SK-N-SH treated with all-trans-retinoic acid at 6 μM for 48 hours (cell line): ENCODE data around the gene TOR2A.

Experiments
- ATAC-seq: fragments of 200-7000 bp; cut with Tn5 transposase; 3 replicates; pipeline ENCODE4 v1.9.1; 2020; ENCODE audit warnings: mild to moderate bottlenecking, moderate library complexity
- ARNTL ChIP-seq: fragments of 450-650 bp; formaldehyde crosslinking; IDR thresholded peaks from 2 replicates; pipeline ENCODE4 v1.5.0; 2020; ENCODE audit warnings: low read depth, mild to moderate bottlenecking, moderate library complexity, borderline replicate concordance
- BACH2 ChIP-seq: fragments of 250-450 bp; sonication (Bioruptor Pico); IDR thresholded peaks from 2 replicates; pipeline ENCODE4 v1.9.0; 2021; ENCODE audit warnings: mild to moderate bottlenecking, borderline replicate concordance
- CSDC2 ChIP-seq: fragments of 250-450 bp; sonication (Bioruptor Pico); IDR thresholded peaks from 2 replicates; pipeline ENCODE4 v1.5.0; 2020; ENCODE audit warnings: mild to moderate bottlenecking, moderate library complexity
- ESRRG ChIP-seq: fragments of 250-450 bp; sonication (Bioruptor Pico); IDR thresholded peaks from 2 replicates; pipeline ENCODE4 v1.6.1; 2021; ENCODE audit warnings: mild to moderate bottlenecking
- GLIS3 ChIP-seq: fragments of 250-450 bp; sonication (Bioruptor Pico); IDR thresholded peaks from 2 replicates; pipeline ENCODE4 v1.5.0; 2020; ENCODE audit warnings: mild to moderate bottlenecking, moderate library complexity
- ISL1 ChIP-seq: fragments of 250-450 bp; sonication (Bioruptor Pico); IDR thresholded peaks from 2 replicates; pipeline ENCODE4 v2.1.2; 2022; ENCODE audit warnings: mild to moderate bottlenecking, moderate library complexity
- OSR1 ChIP-seq: fragments of 250-450 bp; sonication (Bioruptor Pico); IDR thresholded peaks from 2 replicates; pipeline ENCODE4 v1.8.0; 2022; ENCODE audit warnings: moderate library complexity, mild to moderate bottlenecking, inconsistent platforms
- PPARA ChIP-seq: fragments of 250-450 bp; sonication (Bioruptor Pico); IDR thresholded peaks from 2 replicates; pipeline ENCODE4 v1.5.0; 2020; ENCODE audit warnings: mild to moderate bottlenecking, borderline replicate concordance
- RARB ChIP-seq: fragments of 250-450 bp; sonication (Bioruptor Pico); IDR thresholded peaks from 2 replicates; pipeline ENCODE4 v1.8.0; 2021; ENCODE audit warnings: mild to moderate bottlenecking, moderate library complexity
- SNAI2 ChIP-seq: fragments of 250-450 bp; sonication (Bioruptor Pico); IDR thresholded peaks from 2 replicates; pipeline ENCODE4 v1.5.0; 2020; ENCODE audit warnings: mild to moderate bottlenecking, moderate library complexity
- TCF4 ChIP-seq: fragments of 250-450 bp; sonication (Bioruptor Pico); IDR thresholded peaks from 2 replicates; pipeline ENCODE4 v1.8.0; 2021; ENCODE audit warnings: mild to moderate bottlenecking, moderate library complexity, borderline replicate concordance
- TOX ChIP-seq: fragments of 250-450 bp; sonication (Bioruptor Pico); IDR thresholded peaks from 2 replicates; pipeline ENCODE4 v1.8.0; 2021; ENCODE audit warnings: mild to moderate bottlenecking, moderate library complexity, borderline replicate concordance
- ZC3H10 ChIP-seq: fragments of 250-450 bp; sonication (Bioruptor Pico); IDR thresholded peaks from 2 replicates; pipeline ENCODE4 v1.5.1; 2021; ENCODE audit warnings: mild to moderate bottlenecking, moderate library complexity
- ZFP3 ChIP-seq: fragments of 250-450 bp; sonication (Bioruptor Pico); IDR thresholded peaks from 2 replicates; pipeline ENCODE4 v1.5.0; 2020; ENCODE audit warnings: mild to moderate bottlenecking, moderate library complexity
- ZFP30 ChIP-seq: fragments of 450-650 bp; formaldehyde crosslinking; IDR thresholded peaks from 2 replicates; pipeline ENCODE4 v1.5.0; 2022; ENCODE audit warnings: mild to moderate bottlenecking, moderate library complexity
- ZNF565 ChIP-seq: fragments of 450-650 bp; formaldehyde crosslinking; conservative IDR thresholded peaks from 2 replicates; pipeline ENCODE4 v1.5.0; 2020; ENCODE audit warnings: low read depth, mild to moderate bottlenecking, moderate library complexity
- ZNF8 ChIP-seq: fragments of 450-650 bp; formaldehyde crosslinking; IDR thresholded peaks from 2 replicates; pipeline ENCODE4 v1.5.0; 2020; ENCODE audit warnings: mild to moderate bottlenecking, moderate library complexity
- TF ChIP-seq, protein P1 (sequence below): fragments of 250-450 bp; sonication (Bioruptor Pico); IDR thresholded peaks from 2 replicates; pipeline ENCODE4 v1.8.0; 2020; ENCODE audit warnings: mild to moderate bottlenecking, moderate library complexity, borderline replicate concordance
- TF ChIP-seq, protein P2 (sequence below): fragments of 250-450 bp; sonication (Bioruptor Pico); IDR thresholded peaks from 2 replicates; pipeline ENCODE4 v1.8.0; 2021; ENCODE audit warnings: low read depth, mild to moderate bottlenecking, moderate library complexity, borderline replicate concordance
- TF ChIP-seq, protein P3 (sequence below): fragments of 250-450 bp; sonication (Bioruptor Pico); IDR thresholded peaks from 2 replicates; pipeline ENCODE4 v1.5.1; 2020; ENCODE audit warnings: low read depth, mild to moderate bottlenecking, moderate library complexity
- TF ChIP-seq, protein P4 (sequence below): fragments of 250-450 bp; sonication (Bioruptor Pico); IDR thresholded peaks from 2 replicates; pipeline ENCODE4 v1.5.1; 2021; ENCODE audit warnings: mild to moderate bottlenecking, moderate library complexity
- TF ChIP-seq, protein P5 (sequence below): fragments of 250-450 bp; sonication (Bioruptor Pico); IDR thresholded peaks from 2 replicates; pipeline ENCODE4 v1.5.0; 2020; ENCODE audit warnings: mild to moderate bottlenecking, moderate library complexity

TOR2A gene

DNA sequence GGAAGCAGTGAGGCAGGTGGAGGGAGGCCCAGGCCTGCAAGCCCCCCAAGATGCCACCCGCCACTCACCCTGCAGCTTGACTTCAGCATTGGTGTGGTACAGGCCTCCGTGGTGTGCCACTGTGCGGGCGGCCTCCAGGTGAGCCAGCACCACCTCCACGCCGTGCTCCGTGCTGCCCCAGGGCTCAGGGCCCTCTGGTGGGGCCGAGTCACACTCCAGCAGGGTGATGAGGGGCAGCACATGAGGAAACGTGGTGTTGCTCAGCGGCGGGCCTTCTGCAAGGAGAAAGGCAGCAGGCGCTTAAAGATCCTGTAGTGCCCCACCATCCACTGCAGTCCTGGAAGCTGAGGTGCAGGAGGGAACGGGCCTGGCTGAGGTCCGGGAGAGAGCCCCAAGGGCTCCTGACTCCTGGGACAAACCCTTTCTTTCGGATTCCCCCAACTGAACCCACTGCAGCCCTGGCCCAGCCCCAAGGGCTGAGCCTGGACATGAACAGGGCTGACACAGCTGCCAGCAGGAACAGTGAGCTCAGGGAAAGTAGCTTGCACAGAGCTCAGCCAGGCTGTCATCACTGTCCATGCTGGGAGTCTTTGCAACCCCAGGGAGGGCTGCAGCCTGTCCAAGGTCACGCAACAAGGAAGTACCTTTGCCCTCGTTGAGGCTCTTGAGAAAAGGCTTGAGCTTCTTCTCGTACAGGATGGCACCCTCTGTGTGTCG lies 4.7 kb upstream of the TOR2A start (continued):
- TF ChIP-seq, protein P1, sequence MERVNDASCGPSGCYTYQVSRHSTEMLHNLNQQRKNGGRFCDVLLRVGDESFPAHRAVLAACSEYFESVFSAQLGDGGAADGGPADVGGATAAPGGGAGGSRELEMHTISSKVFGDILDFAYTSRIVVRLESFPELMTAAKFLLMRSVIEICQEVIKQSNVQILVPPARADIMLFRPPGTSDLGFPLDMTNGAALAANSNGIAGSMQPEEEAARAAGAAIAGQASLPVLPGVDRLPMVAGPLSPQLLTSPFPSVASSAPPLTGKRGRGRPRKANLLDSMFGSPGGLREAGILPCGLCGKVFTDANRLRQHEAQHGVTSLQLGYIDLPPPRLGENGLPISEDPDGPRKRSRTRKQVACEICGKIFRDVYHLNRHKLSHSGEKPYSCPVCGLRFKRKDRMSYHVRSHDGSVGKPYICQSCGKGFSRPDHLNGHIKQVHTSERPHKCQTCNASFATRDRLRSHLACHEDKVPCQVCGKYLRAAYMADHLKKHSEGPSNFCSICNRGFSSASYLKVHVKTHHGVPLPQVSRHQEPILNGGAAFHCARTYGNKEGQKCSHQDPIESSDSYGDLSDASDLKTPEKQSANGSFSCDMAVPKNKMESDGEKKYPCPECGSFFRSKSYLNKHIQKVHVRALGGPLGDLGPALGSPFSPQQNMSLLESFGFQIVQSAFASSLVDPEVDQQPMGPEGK (CRISPR knock-in tag), result no peak
- TF ChIP-seq RARB (CRISPR knock-in tag) (no peak), ISL1 (no peak), PPARA (CRISPR knock-in tag) (no peak)
- TF ChIP-seq, protein P2, sequence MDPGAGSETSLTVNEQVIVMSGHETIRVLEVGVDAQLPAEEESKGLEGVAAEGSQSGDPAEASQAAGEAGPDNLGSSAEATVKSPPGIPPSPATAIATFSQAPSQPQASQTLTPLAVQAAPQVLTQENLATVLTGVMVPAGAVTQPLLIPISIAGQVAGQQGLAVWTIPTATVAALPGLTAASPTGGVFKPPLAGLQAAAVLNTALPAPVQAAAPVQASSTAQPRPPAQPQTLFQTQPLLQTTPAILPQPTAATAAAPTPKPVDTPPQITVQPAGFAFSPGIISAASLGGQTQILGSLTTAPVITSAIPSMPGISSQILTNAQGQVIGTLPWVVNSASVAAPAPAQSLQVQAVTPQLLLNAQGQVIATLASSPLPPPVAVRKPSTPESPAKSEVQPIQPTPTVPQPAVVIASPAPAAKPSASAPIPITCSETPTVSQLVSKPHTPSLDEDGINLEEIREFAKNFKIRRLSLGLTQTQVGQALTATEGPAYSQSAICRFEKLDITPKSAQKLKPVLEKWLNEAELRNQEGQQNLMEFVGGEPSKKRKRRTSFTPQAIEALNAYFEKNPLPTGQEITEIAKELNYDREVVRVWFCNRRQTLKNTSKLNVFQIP (CRISPR knock-in tag), result no peak

DNA sequence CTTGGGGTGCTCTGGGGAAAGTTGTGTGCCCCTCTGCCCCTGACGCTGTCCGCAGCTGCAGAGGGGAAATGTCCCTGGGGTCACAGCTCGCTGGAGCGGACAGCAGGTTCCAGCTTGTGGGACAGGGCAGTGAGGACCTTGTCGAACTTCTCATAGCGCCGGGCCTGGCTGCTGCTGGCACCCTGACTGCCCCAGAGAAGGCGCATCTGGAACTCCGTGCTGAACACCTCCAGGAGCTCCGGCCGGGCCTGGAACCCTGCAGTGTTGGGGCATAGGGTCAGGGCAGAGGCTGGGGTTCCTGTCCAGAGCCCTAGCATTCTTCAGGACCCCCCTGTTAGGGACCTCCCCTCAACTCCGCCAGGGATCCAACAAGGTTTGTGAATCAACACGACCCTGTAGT lies 3.6 kb upstream of the TOR2A start:
- no peak for ATAC-seq
- TF ChIP-seq ESRRG (CRISPR knock-in tag), result no peak
- TF ChIP-seq ZFP3 (CRISPR knock-in tag), result no peak
- TF ChIP-seq, protein P3, sequence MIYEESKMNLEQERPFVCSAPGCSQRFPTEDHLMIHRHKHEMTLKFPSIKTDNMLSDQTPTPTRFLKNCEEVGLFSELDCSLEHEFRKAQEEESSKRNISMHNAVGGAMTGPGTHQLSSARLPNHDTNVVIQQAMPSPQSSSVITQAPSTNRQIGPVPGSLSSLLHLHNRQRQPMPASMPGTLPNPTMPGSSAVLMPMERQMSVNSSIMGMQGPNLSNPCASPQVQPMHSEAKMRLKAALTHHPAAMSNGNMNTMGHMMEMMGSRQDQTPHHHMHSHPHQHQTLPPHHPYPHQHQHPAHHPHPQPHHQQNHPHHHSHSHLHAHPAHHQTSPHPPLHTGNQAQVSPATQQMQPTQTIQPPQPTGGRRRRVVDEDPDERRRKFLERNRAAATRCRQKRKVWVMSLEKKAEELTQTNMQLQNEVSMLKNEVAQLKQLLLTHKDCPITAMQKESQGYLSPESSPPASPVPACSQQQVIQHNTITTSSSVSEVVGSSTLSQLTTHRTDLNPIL, result no peak
- no peak for TF ChIP-seq ZFP30
- TF ChIP-seq SNAI2 (CRISPR knock-in tag), result no peak
- TF ChIP-seq TOX (CRISPR knock-in tag), result no peak
- TF ChIP-seq, protein P2 (CRISPR knock-in tag), result no peak
- TF ChIP-seq GLIS3, result no peak
- TF ChIP-seq RARB (CRISPR knock-in tag), result no peak
- no peak for TF ChIP-seq TCF4
- TF ChIP-seq ZC3H10, result no peak
- TF ChIP-seq OSR1 (CRISPR knock-in tag), result no peak
- no peak for TF ChIP-seq CSDC2 (CRISPR knock-in tag)
- TF ChIP-seq PPARA (CRISPR knock-in tag), result no peak
- no peak for TF ChIP-seq ZNF565 (CRISPR knock-in tag)
- no peak for TF ChIP-seq BACH2 (CRISPR knock-in tag)
- TF ChIP-seq ISL1, result no peak
- TF ChIP-seq ARNTL, result no peak
- TF ChIP-seq, protein P1 (CRISPR knock-in tag), result no peak

DNA sequence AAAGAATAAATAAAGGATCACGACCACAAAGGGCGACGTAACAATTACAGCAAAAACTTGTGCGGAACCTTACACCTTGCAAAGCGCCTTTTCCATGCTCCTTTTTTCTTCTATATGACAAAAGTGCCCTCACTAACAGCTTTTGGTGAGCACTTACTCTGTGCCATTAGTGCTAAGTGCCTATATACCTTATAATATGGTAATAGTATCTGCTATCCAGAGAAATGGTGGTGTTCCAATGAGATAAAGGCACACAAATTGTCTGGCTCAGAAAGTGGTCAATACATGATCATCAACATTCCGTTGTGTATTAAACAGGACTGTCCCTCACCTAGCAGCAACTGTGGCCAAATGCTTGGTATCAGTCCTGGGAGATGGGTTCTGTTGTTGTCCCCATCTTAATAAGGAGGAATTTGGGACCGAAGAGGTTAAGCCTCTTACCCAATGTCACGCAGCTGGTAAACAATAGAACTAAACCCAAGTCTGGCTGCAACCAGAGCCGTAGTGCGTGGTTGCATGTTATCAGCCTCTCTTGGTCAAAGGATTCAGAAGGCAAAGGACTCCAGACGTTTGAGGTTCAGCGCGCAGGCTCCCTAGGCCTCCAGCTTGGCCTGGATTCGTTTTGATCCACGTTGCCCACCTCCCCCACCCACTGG lies 564 bp upstream of the TOR2A start:
- no peak for ATAC-seq
- TF ChIP-seq GLIS3 (no peak), ZFP3 (CRISPR knock-in tag) (no peak), CSDC2 (CRISPR knock-in tag) (no peak), ESRRG (CRISPR knock-in tag) (no peak), ZNF8 (CRISPR knock-in tag) (no peak), ISL1 (no peak), PPARA (CRISPR knock-in tag) (no peak), BACH2 (CRISPR knock-in tag) (no peak)
- TF ChIP-seq, protein P4, sequence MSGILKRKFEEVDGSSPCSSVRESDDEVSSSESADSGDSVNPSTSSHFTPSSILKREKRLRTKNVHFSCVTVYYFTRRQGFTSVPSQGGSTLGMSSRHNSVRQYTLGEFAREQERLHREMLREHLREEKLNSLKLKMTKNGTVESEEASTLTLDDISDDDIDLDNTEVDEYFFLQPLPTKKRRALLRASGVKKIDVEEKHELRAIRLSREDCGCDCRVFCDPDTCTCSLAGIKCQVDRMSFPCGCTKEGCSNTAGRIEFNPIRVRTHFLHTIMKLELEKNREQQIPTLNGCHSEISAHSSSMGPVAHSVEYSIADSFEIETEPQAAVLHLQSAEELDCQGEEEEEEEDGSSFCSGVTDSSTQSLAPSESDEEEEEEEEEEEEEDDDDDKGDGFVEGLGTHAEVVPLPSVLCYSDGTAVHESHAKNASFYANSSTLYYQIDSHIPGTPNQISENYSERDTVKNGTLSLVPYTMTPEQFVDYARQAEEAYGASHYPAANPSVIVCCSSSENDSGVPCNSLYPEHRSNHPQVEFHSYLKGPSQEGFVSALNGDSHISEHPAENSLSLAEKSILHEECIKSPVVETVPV, result no peak
- TF ChIP-seq, protein P5, sequence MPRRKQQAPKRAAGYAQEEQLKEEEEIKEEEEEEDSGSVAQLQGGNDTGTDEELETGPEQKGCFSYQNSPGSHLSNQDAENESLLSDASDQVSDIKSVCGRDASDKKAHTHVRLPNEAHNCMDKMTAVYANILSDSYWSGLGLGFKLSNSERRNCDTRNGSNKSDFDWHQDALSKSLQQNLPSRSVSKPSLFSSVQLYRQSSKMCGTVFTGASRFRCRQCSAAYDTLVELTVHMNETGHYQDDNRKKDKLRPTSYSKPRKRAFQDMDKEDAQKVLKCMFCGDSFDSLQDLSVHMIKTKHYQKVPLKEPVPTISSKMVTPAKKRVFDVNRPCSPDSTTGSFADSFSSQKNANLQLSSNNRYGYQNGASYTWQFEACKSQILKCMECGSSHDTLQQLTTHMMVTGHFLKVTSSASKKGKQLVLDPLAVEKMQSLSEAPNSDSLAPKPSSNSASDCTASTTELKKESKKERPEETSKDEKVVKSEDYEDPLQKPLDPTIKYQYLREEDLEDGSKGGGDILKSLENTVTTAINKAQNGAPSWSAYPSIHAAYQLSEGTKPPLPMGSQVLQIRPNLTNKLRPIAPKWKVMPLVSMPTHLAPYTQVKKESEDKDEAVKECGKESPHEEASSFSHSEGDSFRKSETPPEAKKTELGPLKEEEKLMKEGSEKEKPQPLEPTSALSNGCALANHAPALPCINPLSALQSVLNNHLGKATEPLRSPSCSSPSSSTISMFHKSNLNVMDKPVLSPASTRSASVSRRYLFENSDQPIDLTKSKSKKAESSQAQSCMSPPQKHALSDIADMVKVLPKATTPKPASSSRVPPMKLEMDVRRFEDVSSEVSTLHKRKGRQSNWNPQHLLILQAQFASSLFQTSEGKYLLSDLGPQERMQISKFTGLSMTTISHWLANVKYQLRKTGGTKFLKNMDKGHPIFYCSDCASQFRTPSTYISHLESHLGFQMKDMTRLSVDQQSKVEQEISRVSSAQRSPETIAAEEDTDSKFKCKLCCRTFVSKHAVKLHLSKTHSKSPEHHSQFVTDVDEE (CRISPR knock-in tag), result no peak
